Stimulated activated CD8-positive, alpha-beta memory T cell treated with anti-CD3 and anti-CD28 coated beads, Interleukin-12 subunit alpha, Interleukin-12 subunit beta, amount 100 ng/mL, for 24 hours (primary cell): ENCODE results near the gene TMEM184B.
A peak's percentile ranks its signal among the peaks of the same experiment; 100 is the strongest.
"Not testable (repeated sequence)": the region's sequence is repeated elsewhere in the genome, so short reads cannot be mapped to it uniquely, and the experiment has no call there.

Experiments used
- DNase-seq: peaks from one replicate; pipeline ENCODE4 v3.0.0-alpha.2; 2020; ENCODE audit errors: extremely low read depth

The TMEM184B gene

GRCh38 chr22:38181453-38182200 lies 91.2 kb downstream of the TMEM184B start, which contains the start of gene PLA2G6:
Gene PLA2G6, minus strand, starts transcription at chr22:38181830. Its CDS starts 12,404 bp downstream, at chr22:38169426.
- peak; percentile 90 for DNase-seq

GRCh38 chr22:38180841-38181452 lies 91.9 kb downstream of the TMEM184B start:
- DNase-seq, result no peak

- DNase-seq, result not testable (repeated sequence)
Observed at GRCh38 chr22:38178605-38178937, 94.2 kb downstream of the TMEM184B start.

GRCh38 chr22:38177926-38178604 lies 94.7 kb downstream of the TMEM184B start:
- DNase-seq, result no peak

GRCh38 chr22:38177571-38177925 lies 95.3 kb downstream of the TMEM184B start:
- not testable (repeated sequence) for DNase-seq

- DNase-seq, result no peak
Observed at GRCh38 chr22:38177044-38177443, 95.8 kb downstream of the TMEM184B start.

GRCh38 chr22:38176170-38176741 lies 96.6 kb downstream of the TMEM184B start:
- DNase-seq, result no peak

- DNase-seq, result no peak
Observed at GRCh38 chr22:38175206-38176118, 97.3 kb downstream of the TMEM184B start.

- DNase-seq, result no peak
Observed at GRCh38 chr22:38174626-38175025, 98.2 kb downstream of the TMEM184B start.

GRCh38 chr22:38173641-38173906 lies 99.2 kb downstream of the TMEM184B start:
- DNase-seq, result no peak

- no peak for DNase-seq
Observed at GRCh38 chr22:38172832-38173640, 99.8 kb downstream of the TMEM184B start.

GRCh38 chr22:38171927-38172831 lies 100.6 kb downstream of the TMEM184B start:
- no peak for DNase-seq

GRCh38 chr22:38170469-38170868 lies 102.3 kb downstream of the TMEM184B start:
- DNase-seq, result no peak
